SH-SY5Y (cell line): ENCODE measurements around the gene DCDC2B.

Source experiments
- GATA2 ChIP-seq: IDR thresholded peaks from 2 replicates; pipeline ENCODE4 v1.6.1; 2011; ENCODE audit warnings: mild to moderate bottlenecking, low read depth, low read length
- GATA3 ChIP-seq: IDR thresholded peaks from 2 replicates; pipeline ENCODE4 v1.6.1; 2011; ENCODE audit warnings: low read depth, mild to moderate bottlenecking, low read length, moderate library complexity

- TF ChIP-seq GATA3 (no peak), GATA2 (no peak)
Measured at GRCh38 chr1:32181563-32181962, 27.3 kb upstream of the DCDC2B start.
